ENCODE measurements around the gene ZCCHC24.

GRCh38 chr10:79372871-79373270 lies 72.6 kb downstream of the ZCCHC24 start:
- no peak for TF ChIP-seq EZH2 (IDR thresholded peaks at IDR 0.05; ENCODE audit: low read depth)
- TF ChIP-seq, protein P1, sequence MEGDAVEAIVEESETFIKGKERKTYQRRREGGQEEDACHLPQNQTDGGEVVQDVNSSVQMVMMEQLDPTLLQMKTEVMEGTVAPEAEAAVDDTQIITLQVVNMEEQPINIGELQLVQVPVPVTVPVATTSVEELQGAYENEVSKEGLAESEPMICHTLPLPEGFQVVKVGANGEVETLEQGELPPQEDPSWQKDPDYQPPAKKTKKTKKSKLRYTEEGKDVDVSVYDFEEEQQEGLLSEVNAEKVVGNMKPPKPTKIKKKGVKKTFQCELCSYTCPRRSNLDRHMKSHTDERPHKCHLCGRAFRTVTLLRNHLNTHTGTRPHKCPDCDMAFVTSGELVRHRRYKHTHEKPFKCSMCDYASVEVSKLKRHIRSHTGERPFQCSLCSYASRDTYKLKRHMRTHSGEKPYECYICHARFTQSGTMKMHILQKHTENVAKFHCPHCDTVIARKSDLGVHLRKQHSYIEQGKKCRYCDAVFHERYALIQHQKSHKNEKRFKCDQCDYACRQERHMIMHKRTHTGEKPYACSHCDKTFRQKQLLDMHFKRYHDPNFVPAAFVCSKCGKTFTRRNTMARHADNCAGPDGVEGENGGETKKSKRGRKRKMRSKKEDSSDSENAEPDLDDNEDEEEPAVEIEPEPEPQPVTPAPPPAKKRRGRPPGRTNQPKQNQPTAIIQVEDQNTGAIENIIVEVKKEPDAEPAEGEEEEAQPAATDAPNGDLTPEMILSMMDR (conservative IDR thresholded peaks at IDR 0.05), result no peak

Data from PC-9 (cell line).